Common myeloid progenitor, CD34-positive (primary cell): ENCODE results near the gene MTARC1.

Source experiments
- CTCF ChIA-PET: fragments of 350-600 bp; sonication (Branson Sonifier 250); formaldehyde crosslinking; loops from one replicate; lab custom pipeline; 2021; ENCODE audit warnings: antibody characterized with exemption; lab: Charles Lee
- POLR2A ChIA-PET: fragments of 350-600 bp; sonication (Branson Sonifier 250); formaldehyde crosslinking; loops from one replicate; lab custom pipeline; 2021; ENCODE audit warnings: antibody characterized with exemption; lab: Charles Lee
- DNase-seq, 3 donors: peaks; one replicate each; pipeline versions ENCODE4 v3.0.0 to v3.0.0-alpha.2; 2013
- H3K27ac ChIP-seq, 2 experiments: 1 replicate in 1 of 2; 2 replicates in 1 of 2; pipeline ENCODE4 v1.7.0; 2013; ENCODE audit warnings: inconsistent platforms in 2 of 2, low read length in 2 of 2, mild to moderate bottlenecking in 2 of 2, low read depth in 1 of 2, moderate library complexity in 1 of 2; ENCODE audit not compliant: severe bottlenecking in 2 of 2, insufficient read depth in 1 of 2, poor library complexity in 1 of 2
- H3K27me3 ChIP-seq, 5 experiments: replicated peaks in 2 of 5; 1 replicate in 3 of 5; 2 replicates in 2 of 5; pipeline versions ENCODE4 v1.6.1 to v1.7.0; 2013; ENCODE audit warnings: low read length in 4 of 5, mild to moderate bottlenecking in 2 of 5, moderate library complexity in 2 of 5, inconsistent platforms in 1 of 5; ENCODE audit not compliant: insufficient read depth in 5 of 5, control insufficient read depth in 4 of 5
- H3K36me3 ChIP-seq, 4 experiments: 1 replicate in 2 of 4; 2 replicates in 2 of 4; pipeline versions ENCODE4 v1.6.1 to v1.7.0; 2013; ENCODE audit warnings: low read length in 3 of 4, control low read depth in 1 of 4, mild to moderate bottlenecking in 1 of 4; ENCODE audit not compliant: control insufficient read depth in 4 of 4, insufficient read depth in 4 of 4
- H3K4me1 ChIP-seq, 4 experiments: 1 replicate in 3 of 4; 2 replicates in 1 of 4; pipeline versions ENCODE4 v1.6.1 to v1.7.1; 2013; ENCODE audit warnings: low read length in 3 of 4, mild to moderate bottlenecking in 3 of 4, control low read depth in 1 of 4, inconsistent platforms in 1 of 4, moderate library complexity in 1 of 4; ENCODE audit not compliant: control insufficient read depth in 4 of 4, insufficient read depth in 4 of 4; ENCODE audit errors: control extremely low read depth in 1 of 4
- H3K4me3 ChIP-seq, 7 experiments: 1 replicate in 4 of 7; 2 replicates in 3 of 7; pipeline versions ENCODE4 v1.5.1 to v1.7.0; 2013; ENCODE audit warnings: mild to moderate bottlenecking in 7 of 7, low read length in 6 of 7, moderate library complexity in 6 of 7, inconsistent platforms in 2 of 7, low read depth in 2 of 7, control low read depth in 1 of 7; ENCODE audit not compliant: insufficient read depth in 4 of 7, control insufficient read depth in 1 of 7; ENCODE audit errors: extremely low read depth in 1 of 7
- H3K9me3 ChIP-seq, 5 experiments: 1 replicate in 4 of 5; 2 replicates in 1 of 5; pipeline versions ENCODE4 v1.6.1 to v1.7.1; 2013; ENCODE audit warnings: low read length in 4 of 5, mild to moderate bottlenecking in 2 of 5, inconsistent platforms in 1 of 5, low read depth in 1 of 5, moderate library complexity in 1 of 5; ENCODE audit not compliant: control insufficient read depth in 4 of 5, insufficient read depth in 2 of 5; ENCODE audit errors: control extremely low read depth in 1 of 5
- WGBS: methylation state at CpG from one replicate; pipeline ENCODE4 v1.1.5; 2013; ENCODE audit not compliant: insufficient coverage; 5-methylcytosine and 5-hydroxymethylcytosine counted together

Gene MTARC1

GRCh38 chr1:220834155-220834870 is 47.6 kb downstream of the MTARC1 start:
- POLR2A ChIA-PET = no interaction called here
- H3K9me3 ChIP-seq = peaks cover 0 to 6% (median 0%) of the 10 kb centered on the region in 5 experiments
- CTCF ChIA-PET = no interaction called here
- H3K36me3 ChIP-seq = no peaks in the 10 kb centered on the region
- H3K4me1 ChIP-seq = peaks cover 0 to 3% (median 0%) of the 10 kb centered on the region in 4 experiments
- no peak for DNase-seq
- H3K27ac ChIP-seq = no peak overlapping the region
- no peak overlapping the region for H3K4me3 ChIP-seq
- H3K27me3 ChIP-seq = no peaks in the 10 kb centered on the region
- 93% methylated on average over 4 of the region's 4 CpGs for WGBS
